ENCODE data around the gene CHMP6.

DNA sequence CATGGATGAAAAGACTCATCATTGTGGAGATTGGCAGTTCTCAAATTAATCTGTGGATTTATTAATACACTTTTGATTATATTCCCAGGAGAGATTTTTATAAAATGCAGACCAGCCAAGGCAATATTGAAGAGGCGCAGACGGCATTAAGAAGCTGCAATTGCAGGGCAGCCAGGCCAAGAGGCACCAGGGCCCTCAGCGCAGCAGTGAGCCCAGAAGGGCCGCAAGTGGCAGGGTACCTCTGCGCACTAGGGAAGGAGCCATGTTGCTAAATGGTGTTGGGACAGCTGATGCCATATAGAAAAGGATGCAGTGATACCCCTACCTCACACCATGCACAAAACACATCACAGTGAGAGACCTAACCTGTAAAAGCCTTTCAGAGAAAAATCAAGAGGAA is 36.6 kb upstream of the CHMP6 start:
- no peak for TF ChIP-seq POLR2A (IDR thresholded peaks at IDR 0.05)
- TF ChIP-seq, protein P1, sequence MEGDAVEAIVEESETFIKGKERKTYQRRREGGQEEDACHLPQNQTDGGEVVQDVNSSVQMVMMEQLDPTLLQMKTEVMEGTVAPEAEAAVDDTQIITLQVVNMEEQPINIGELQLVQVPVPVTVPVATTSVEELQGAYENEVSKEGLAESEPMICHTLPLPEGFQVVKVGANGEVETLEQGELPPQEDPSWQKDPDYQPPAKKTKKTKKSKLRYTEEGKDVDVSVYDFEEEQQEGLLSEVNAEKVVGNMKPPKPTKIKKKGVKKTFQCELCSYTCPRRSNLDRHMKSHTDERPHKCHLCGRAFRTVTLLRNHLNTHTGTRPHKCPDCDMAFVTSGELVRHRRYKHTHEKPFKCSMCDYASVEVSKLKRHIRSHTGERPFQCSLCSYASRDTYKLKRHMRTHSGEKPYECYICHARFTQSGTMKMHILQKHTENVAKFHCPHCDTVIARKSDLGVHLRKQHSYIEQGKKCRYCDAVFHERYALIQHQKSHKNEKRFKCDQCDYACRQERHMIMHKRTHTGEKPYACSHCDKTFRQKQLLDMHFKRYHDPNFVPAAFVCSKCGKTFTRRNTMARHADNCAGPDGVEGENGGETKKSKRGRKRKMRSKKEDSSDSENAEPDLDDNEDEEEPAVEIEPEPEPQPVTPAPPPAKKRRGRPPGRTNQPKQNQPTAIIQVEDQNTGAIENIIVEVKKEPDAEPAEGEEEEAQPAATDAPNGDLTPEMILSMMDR (IDR thresholded peaks at IDR 0.05) = no peak
